Measurements from ENCODE around the gene HOXA4.

HOXA4 gene

GRCh38 chr7:27095050-27095896, 35.3 kb downstream of the HOXA4 start:
- in situ Hi-C loops (cut with MboI; ENCODE audit: low sequenced_read_pairs): no loop called here

GRCh38 chr7:27094304-27095049, 36.1 kb downstream of the HOXA4 start:
- in situ Hi-C loops (cut with MboI; ENCODE audit: low sequenced_read_pairs): no loop called here

DNA sequence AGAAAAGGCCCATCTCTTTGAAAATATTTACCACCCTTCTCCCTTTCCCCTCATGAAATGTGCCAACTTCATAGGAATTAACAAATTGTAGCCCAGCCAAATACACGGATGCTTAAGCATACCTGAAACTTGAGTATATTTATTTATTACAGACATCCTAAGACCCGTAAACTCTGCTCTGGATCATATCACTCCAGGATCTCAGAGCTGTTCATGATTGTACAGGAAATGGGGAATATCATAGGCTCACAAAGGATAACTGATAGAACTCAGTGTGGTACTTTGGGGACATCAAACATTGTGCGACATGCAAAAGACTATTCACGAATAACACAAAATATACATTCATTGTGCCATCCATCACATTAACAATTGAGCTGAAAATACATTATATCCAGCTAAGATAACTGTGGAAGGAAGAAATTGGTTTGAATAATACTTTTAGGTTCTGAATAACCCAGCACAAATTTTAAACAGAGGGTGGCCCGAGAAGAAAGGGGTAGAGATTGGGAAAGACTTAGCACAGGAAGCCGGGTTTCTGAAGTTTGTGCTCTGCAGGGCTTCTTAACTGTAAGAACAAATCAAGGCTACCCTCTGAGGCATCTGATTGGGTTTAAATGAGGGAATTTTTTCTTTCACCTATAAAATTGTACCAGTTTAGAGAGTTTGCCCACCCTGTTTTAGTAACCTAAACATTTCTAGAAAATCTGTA, 37.2 kb downstream of the HOXA4 start:
- in situ Hi-C loops (cut with MboI; ENCODE audit: low sequenced_read_pairs): no loop called here

GRCh38 chr7:27092819-27093110, 37.8 kb downstream of the HOXA4 start:
- in situ Hi-C loops (cut with MboI; ENCODE audit: low sequenced_read_pairs): no loop called here

DNA sequence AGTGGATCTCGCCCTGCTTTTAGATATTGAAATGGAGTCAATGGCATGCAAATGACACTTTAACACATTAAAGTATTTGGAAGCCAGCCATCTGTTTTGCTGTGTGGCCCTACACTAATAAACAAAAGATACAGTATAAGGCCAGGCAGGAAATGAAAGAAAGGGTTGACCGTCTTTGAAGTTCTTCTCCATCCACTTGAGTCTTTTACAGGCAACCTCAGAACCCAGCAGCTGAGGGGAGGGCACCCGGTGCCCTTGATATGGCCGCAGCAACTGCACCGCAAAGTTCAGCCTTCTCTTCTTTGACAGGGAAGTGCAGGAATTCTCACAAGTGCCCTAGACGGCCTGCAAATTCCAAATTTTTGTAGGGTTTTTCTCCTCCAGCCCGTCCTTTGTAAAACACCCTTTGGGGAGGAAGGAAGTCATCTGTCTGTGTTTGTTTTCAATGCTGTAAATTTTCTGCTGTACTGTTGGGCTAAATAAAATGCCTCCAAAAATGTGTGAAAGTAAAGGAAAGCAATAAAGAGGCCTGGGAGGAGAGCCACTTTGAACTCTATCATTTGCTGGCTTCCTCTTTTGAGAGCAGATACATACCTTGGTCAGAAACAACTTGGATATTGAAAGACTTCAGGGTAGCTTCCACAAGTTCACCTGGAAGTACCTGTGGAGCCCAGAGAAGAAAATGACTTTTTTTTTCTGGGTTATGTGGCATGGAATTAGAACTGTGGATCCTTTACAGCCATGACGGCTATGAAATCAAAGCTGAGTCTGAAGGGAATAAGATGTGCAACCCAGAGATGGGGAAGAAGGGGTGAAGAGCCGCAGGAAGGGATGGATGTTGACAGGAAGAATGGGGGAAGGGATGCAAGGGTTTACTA, 38.4 kb downstream of the HOXA4 start:
- in situ Hi-C loops (cut with MboI; ENCODE audit: low sequenced_read_pairs): no loop called here

GRCh38 chr7:27091105-27091504, 39.5 kb downstream of the HOXA4 start:
- in situ Hi-C loops (cut with MboI; ENCODE audit: low sequenced_read_pairs): no loop called here

DNA sequence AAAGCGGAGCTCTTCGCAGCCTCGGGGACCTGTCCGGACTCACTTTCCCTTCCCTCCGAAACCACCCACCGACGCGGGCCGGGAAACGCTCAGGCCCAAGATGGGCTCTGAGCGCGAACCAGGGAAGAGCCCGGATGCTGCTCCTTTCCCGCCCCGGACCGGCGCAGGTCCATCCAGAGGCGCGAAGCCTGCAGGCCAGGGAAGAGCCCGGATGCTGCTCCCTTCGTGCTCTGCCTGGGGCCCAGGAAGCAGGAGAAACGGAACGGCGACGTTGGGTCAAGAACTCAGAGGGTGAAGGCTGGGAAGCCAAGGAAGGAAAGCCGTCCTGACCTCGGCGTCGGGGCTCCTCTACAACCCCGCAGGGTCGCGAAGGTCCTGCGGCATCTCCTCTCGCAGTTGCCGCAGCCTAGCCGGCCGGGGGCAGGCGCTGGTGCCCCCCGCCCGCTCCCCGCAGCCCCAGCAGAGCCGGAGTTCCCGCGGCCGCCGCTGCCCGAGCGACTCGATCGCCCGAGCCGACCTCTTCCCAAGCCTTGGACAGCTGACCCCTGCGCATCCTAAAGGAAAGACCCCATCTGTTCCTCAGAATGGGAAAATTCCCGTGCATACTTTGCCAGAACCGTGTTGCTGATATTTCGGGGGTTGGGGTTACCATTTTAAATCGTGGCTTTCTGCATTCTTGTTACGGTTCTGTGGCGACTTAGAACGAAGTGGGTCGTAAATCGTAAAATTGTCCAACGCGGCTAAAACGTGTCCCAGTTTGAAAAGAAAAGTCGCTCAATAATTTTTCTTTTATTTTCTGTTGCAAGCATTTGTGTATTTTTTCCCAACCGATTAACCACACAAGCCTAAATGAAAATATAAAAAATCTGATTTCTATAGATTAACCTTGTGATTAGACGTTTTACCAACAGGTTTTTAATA, 42.3 kb downstream of the HOXA4 start:
- in situ Hi-C loops (cut with MboI; ENCODE audit: low sequenced_read_pairs): no loop called here

- in situ Hi-C loops (cut with MboI; ENCODE audit: low sequenced_read_pairs): no loop called here
These were observed 46.9 kb downstream of the HOXA4 start for GRCh38 chr7:27083646-27084045.

DNA sequence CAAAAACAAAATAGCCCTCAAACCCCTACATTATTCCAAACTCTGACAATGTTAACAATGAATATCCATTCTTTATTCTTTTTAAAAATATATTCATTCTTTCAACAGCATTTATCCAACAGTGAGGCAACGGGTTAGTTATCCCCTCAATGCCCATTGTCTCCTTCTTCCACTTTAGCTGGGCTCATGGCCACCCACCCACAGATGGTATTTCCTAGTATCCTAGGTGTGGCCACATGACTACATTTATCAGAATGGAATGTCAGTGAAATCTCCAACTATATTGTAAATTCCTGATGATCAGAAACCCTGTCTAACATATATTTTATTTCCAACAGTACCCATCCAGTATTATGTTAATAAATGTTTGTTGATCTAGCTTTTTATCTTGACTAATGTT, 48.4 kb downstream of the HOXA4 start:
- in situ Hi-C loops (cut with MboI; ENCODE audit: low sequenced_read_pairs): no loop called here

GRCh38 chr7:27080844-27081436, 49.6 kb downstream of the HOXA4 start:
- in situ Hi-C loops (cut with MboI; ENCODE audit: low sequenced_read_pairs): no loop called here

DNA sequence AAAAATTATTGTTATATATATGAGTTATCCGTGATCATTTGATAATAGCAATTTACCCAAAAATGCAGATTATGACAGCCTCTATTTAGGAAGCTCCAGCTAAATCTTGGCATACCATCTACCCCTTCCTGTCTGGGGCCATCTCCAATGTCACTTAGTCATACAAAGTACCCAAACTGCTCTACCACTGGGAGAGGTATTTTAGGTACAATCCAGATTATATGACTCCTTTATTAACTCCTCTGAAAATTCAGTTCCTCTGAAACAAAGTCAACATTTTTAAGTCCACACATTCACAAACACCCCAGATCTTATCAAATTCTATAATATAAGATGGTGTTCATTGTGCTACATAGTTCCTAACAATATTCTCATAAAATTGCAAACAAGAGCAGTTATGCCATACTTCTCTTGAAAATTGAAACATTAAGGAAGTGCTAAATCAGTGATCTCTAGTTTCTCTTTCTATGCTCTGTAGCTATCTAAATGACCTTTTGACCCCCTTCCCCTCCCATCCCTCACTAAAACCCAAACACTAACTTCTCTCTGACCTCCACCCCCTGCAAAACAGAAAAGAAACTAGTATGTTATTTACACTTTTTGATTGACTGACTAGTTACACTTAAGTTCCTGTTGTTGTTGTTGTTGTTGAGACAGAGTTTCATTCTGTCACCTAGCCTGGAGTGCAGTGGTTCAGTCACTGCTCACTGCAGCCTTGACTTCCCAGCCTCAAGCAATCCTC, 51.2 kb downstream of the HOXA4 start:
- in situ Hi-C loops (cut with MboI; ENCODE audit: low sequenced_read_pairs): no loop called here

- in situ Hi-C loops (cut with MboI; ENCODE audit: low sequenced_read_pairs): no loop called here
These were observed 51.8 kb downstream of the HOXA4 start for GRCh38 chr7:27078616-27079233.

Measured in hTERT RPE-1 (cell line).